GM18870 (cell line): ENCODE results near the gene P4HA2.

Experiments
- ATAC-seq: cut with Tn5 transposase; IDR thresholded peaks from one replicate; pipeline ENCODE4 v1.9.1; 2021; ENCODE audit warnings: moderate library complexity; ENCODE audit not compliant: unreplicated experiment

The P4HA2 gene

GRCh38 chr5:132264546-132265335, 37.1 kb upstream of the P4HA2 start:
- no peak for ATAC-seq

DNA sequence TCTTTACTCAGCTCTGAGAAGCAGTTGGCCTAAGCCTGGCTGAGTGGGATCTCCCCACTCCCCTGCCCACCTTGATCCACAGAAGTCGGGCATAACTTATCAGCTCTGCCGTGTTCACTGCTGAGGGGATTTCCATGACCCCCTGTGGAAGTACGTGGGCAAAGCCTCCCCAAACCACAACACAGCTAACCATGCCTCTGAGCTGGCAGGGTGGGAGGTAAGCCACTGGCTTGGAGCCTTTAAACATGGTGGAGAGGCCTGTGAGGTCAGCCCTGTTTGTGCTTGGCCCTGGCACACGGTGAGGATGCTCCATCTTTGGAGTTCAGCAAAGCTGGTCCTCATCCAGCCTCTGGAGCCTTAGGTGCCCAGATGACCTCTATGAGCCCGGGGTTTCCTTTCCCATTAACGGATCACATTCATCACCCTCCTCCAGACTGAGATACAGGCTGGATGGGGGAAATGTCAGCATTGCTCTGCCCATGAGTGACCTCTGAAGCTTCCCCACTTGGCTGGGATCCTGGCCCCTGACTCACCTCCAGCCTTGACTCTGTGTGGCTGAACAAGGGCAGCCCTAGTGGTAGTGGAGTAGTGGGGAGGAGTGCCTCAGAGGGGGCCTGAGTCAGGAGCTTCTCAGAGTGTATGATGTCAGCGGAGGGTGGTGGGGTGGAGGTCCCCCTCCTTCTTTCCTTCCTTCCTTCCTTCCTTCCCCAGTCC, 36.1 kb upstream of the P4HA2 start:
- no peak for ATAC-seq

GRCh38 chr5:132262882-132263547, 35.4 kb upstream of the P4HA2 start:
- ATAC-seq, result no peak

- ATAC-seq, result no peak
Measured at GRCh38 chr5:132261881-132262845, 34.5 kb upstream of the P4HA2 start.

GRCh38 chr5:132260714-132261551, 33.3 kb upstream of the P4HA2 start:
- peak; percentile 53 for ATAC-seq

- ATAC-seq, result no peak
Measured at GRCh38 chr5:132260051-132260450, 32.4 kb upstream of the P4HA2 start.

DNA sequence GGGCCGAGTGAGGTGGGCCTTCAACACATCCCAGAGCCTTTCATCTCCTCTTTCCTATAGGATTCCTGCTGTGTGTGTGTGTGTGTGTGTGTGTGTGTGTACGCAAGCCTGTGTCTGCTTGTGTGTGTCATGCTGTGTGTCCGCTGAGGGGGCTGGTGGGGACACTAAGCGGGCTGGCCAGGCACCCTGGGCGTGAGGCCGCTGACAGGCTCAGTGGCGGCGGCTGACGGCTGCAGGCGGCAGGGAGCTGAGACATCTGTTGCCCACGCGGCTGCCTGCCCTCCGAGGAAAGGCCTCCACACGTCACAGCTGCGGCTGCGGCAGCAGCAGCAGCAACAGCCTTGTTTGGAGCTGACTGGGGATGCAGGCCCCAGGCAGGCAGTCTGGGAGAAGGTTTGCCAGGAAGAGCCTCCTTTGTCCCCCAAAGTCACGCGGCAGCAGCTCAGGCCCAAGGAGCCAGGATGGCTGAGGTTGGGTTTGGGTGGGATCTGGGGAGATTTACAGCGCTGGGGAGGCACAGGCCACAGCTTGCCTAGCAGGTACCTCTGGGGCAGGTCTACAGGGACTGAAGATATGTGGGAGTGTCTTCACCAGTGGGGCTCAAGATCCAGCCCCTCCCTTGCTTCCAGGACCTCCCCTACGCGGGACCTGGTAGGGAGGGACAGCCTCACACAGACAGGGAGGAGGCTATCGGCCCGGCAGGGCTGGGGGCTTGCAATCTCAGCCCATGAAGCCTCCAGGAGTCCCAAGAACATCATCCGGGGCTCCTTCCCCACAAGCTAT, 31.6 kb upstream of the P4HA2 start:
- no peak for ATAC-seq

DNA sequence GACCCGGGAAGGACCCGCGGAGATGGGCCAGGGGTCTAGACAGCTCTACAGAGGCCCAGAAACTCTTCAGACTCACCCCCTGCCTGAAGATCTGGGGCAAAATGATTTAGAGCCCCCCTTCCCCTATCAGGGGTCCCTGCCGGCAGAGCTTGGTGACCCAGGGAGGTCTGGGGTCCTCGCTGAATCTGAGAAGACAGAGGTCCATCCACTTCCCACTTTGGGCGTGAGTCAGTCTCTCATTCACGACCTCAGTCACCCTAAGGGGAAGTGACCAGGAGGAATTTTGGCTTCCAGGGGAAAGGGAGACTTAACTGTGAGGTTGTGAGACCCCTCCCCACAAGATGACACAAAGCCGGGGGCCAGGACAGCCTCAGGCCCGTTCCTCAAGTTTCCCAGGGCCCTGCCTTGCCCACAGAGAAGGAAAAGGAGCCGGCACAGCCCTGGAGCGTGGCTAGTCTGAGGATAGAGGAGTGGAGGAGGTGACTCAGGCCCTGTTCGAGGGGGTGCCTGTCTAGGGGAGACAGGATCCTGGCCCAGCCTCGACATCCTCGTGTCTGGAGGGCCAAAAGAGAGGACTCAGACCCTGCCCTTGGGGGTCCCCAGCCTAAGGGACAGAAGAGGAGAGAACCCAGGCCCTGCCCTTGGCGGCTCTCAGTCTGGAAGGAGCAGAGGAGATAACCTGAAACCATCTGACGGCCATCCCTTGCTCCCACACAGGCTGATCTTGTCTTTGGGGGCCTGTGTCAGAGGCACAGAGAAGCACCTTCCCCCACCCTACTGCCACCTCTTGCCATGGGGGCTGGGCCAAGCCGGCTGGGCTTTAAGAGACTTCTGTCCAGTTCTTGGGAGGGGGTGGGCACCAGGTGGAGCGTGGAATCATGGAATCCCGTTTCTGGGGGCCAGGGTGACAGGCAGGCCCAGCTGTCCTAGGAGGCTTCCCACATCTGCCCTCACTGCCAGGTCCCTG, 30.7 kb upstream of the P4HA2 start:
- no peak for ATAC-seq

DNA sequence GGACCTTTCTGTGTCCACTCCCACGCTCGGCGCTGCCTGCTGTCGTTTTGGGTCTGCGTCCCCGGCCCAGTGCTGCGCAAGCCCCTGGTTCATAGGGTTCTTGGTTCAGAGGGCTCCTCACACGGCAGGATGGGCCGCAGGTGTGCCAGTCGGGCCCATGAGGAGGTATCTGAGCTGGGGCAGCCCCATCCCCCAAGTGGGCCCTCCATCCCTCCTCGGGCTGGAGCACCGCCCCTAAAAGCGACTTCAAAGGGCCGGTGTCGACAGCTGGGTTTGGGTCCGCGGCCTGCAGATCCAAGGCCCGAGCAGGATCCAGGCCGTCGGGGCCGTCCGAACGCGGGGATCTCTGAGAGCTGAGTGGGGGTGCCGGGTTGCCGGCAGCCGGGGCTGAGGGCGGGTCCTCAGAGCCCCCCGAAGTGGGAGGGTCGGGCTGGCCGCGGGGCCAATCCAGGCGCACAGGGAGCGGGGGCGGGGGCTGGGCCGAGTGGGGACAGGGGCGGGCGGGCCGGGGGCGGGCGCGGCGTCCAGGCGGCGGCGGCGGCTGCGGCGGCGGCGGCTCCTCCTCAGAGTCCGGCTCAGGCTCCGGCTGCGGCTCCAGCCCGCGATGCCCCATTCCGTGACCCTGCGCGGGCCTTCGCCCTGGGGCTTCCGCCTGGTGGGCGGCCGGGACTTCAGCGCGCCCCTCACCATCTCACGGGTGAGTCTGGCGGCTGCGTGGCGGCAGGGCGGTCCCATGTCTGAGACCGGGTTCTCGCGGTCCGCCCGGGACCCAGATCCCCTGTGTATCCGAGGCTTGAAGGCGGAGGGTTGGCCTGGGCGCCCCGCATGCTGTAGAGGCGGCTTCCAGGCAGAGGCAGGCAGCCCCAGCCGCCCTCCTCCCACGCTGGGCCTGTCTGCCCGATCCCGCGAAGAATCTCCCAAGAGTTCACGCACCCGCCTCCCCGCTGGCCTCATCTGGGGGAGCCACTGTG, 29.8 kb upstream of the P4HA2 start, which contains the start of gene PDLIM4:
TSS of gene PDLIM4 (plus strand) at position 566 of the 971 bp plus-strand sequence. CDS start at position 605, 39 bp downstream.
- no peak for ATAC-seq

- ATAC-seq, result no peak
Measured at GRCh38 chr5:132256783-132257130, 29.1 kb upstream of the P4HA2 start.

- ATAC-seq, result no peak
Measured at GRCh38 chr5:132256086-132256782, 28.6 kb upstream of the P4HA2 start.

- no peak for ATAC-seq
Measured at GRCh38 chr5:132254321-132254977, 26.8 kb upstream of the P4HA2 start.

DNA sequence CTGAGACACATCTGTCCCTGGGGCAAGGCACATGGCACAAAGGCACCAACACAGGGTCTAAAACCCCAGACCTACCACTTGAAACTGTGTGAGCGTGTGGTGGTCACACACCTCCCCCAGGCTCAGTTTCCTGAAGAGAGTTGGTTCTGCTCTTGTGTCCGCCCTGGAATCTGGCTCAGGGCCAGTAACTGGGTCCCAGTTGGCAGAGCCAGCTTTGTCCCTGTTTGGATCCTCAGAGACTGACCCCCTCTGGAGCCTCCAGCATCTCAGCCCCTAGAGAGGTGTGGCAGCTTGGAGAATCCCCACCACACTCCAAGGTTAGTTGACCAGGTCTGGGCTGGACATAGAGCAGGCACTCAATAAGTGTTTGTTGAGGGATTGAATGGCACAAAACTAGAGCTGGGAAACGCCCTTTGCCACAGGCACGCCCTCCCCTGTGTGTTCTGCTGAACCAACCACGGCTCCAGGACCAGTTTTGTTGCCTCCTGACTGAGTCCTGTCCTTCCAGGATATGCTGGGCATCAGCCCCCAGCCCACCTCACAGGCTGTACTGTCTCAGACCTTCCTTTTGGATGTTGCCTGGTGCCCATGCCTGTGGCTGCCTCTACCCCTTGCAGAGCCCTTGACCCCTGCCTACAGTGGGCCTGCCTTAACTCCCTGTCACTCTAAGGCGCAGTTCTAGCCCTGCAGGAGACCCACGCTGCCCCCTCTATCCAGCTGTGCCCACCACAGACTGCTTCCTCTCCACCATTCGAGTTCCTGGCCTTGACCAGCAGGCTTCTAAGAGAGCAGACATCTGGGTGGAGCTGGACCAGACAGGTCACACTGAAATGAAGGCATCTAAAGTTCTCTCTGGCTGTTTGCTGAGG, 26.0 kb upstream of the P4HA2 start:
- ATAC-seq, result no peak

- ATAC-seq, result no peak
Measured at GRCh38 chr5:132253008-132253441, 25.4 kb upstream of the P4HA2 start.
